HepG2 (cell line): Measurements from ENCODE around the gene TM4SF5. TPM values are rescaled to one million over a fixed set of nuclear protein-coding genes. Genes with fewer than 3 reads are reported as not detected.
A peak's percentile ranks its signal among the peaks of the same experiment; 100 is the strongest.

Source experiments
- HNRNPLL ChIP-seq: fragments of 200-400 bp; formaldehyde crosslinking; IDR thresholded peaks from 2 replicates; pipeline ENCODE4 v1.6.1; 2017; ENCODE audit warnings: mild to moderate bottlenecking, low read depth, low read length; ENCODE audit not compliant: poor library complexity, severe bottlenecking
- MYC ChIP-seq: sonication (generic); formaldehyde crosslinking; IDR thresholded peaks from 2 replicates; pipeline ENCODE4 v1.9.0; 2021; ENCODE audit warnings: missing genetic modification reagents, borderline replicate concordance
- SMYD3 ChIP-seq: sonication (generic); formaldehyde crosslinking; IDR thresholded peaks from 2 replicates; pipeline ENCODE4 v1.8.1; 2023; ENCODE audit warnings: mild to moderate bottlenecking, missing genetic modification reagents
- TP53 ChIP-seq: sonication (generic); formaldehyde crosslinking; conservative IDR thresholded peaks from 2 replicates; pipeline ENCODE4 v1.4.0; 2020; ENCODE audit warnings: missing genetic modification reagents
- ZNF292 ChIP-seq: sonication (generic); formaldehyde crosslinking; IDR thresholded peaks from 2 replicates; pipeline ENCODE4 v1.8.1; 2022; ENCODE audit warnings: mild to moderate bottlenecking, low read depth, missing genetic modification reagents, borderline replicate concordance
- ZNF432 ChIP-seq: sonication (generic); formaldehyde crosslinking; IDR thresholded peaks from 2 replicates; pipeline ENCODE4 v1.5.0; 2020; ENCODE audit warnings: missing genetic modification reagents, mild to moderate bottlenecking, borderline replicate concordance
- ZNF558 ChIP-seq: sonication (generic); formaldehyde crosslinking; IDR thresholded peaks from 2 replicates; pipeline ENCODE4 v1.9.0; 2022; ENCODE audit warnings: mild to moderate bottlenecking, missing genetic modification reagents, borderline replicate concordance
- polyA plus RNA-seq, 8 experiments: library from polyadenylated mRNA; depleted of rRNA in 3 of 8; stranded (reverse) in 7 of 8; unstranded in 1 of 8; fragments of >200 nt; fragmentation: Illumina TruSeq in 4 of 8; extraction: Trizol in 4 of 8; gene quantifications; 2 replicates each; pipeline versions ENCODE4 v1.2.1 to v1.2.3, GENCODE V29; 2011 to 2016; ENCODE audit warnings: low read depth in 4 of 8, missing spikeins in 1 of 8, mixed read lengths in 1 of 8; ENCODE audit not compliant: insufficient read depth in 1 of 8
- total RNA-seq, 5 experiments: library from RNA; depleted of rRNA; stranded (reverse); fragments of >200 nt; fragmentation: Illumina TruSeq; extraction: Trizol; gene quantifications; 2 replicates each; pipeline ENCODE4 v1.2.3, GENCODE V29; 2016; ENCODE audit warnings: low read depth in 1 of 5
- TF ChIP-seq, protein P1 (sequence below): sonication (generic); formaldehyde crosslinking; IDR thresholded peaks from 2 replicates; pipeline ENCODE4 v1.4.0; 2020; ENCODE audit warnings: mild to moderate bottlenecking, missing genetic modification reagents
- TF ChIP-seq, protein P2 (sequence below): sonication (generic); formaldehyde crosslinking; IDR thresholded peaks from 2 replicates; pipeline ENCODE4 v1.5.0; 2020; ENCODE audit warnings: mild to moderate bottlenecking, missing genetic modification reagents, moderate library complexity
- TF ChIP-seq, protein P3 (sequence below): fragments of 450-650 bp; IDR thresholded peaks from 2 replicates; pipeline ENCODE4 v1.6.1; 2017
- TF ChIP-seq, protein P4 (sequence below): sonication (generic); formaldehyde crosslinking; IDR thresholded peaks from 2 replicates; pipeline ENCODE4 v1.4.0; 2020; ENCODE audit warnings: missing genetic modification reagents
- TF ChIP-seq, protein P5 (sequence below): sonication (generic); formaldehyde crosslinking; IDR thresholded peaks from 2 replicates; pipeline ENCODE4 v1.4.0; 2020; ENCODE audit warnings: missing genetic modification reagents, borderline replicate concordance

TM4SF5 gene
- total and polyA plus RNA-seq, 2 of the 13 experiments (the other 11 are each of a cell fraction or from before 2014, with no cell fraction given), result 30.1 to 126 TPM

DNA sequence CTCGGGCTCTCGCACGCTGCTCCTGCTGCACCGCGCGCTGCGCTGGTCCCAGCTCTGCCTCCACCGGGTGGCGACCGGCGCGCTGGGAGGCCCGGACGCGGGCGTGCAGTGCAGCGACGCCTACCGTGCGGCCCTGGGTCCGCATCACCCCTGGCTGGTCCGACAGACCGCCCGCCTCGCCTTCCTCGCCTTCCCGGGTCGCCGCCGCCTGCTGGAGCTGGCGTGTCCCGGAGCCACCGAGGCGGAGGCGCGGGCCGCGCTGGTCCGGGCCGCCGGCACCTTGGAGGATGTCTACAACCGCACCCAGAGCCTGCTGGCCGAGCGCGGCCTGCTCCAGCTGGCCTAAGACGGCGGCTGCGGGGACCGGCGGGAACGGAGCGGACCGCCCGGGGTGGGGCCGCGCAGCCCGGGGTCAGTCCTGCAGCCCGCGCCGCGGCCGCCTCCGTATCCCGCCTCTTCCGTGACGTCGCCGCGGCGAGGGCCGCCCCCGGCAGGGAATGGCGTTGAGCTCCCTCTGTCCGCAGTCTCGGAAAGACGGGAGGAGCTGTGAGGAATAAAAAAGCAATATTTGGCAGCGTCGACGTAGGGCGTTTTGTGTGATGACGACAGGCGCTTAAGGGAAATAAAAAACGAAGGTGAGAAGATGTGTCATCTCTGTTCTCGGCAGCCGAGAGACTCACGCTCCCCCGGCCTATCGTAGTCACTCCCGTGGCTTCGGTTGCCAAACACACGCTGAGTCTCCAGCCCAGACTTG lies 18.4 kb downstream of the TM4SF5 start (continued):
- TF ChIP-seq MYC, result peak; percentile 77
- TF ChIP-seq TP53 (CRISPR knock-in tag), result no peak; the same call in 1 of the 2 replicates
- TF ChIP-seq, protein P1, sequence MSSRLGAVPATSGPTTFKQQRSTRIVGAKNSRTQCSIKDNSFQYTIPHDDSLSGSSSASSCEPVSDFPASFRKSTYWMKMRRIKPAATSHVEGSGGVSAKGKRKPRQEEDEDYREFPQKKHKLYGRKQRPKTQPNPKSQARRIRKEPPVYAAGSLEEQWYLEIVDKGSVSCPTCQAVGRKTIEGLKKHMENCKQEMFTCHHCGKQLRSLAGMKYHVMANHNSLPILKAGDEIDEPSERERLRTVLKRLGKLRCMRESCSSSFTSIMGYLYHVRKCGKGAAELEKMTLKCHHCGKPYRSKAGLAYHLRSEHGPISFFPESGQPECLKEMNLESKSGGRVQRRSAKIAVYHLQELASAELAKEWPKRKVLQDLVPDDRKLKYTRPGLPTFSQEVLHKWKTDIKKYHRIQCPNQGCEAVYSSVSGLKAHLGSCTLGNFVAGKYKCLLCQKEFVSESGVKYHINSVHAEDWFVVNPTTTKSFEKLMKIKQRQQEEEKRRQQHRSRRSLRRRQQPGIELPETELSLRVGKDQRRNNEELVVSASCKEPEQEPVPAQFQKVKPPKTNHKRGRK (CRISPR knock-in tag), result no peak
- no peak for TF ChIP-seq ZNF432 (CRISPR knock-in tag)
- TF ChIP-seq, protein P2, sequence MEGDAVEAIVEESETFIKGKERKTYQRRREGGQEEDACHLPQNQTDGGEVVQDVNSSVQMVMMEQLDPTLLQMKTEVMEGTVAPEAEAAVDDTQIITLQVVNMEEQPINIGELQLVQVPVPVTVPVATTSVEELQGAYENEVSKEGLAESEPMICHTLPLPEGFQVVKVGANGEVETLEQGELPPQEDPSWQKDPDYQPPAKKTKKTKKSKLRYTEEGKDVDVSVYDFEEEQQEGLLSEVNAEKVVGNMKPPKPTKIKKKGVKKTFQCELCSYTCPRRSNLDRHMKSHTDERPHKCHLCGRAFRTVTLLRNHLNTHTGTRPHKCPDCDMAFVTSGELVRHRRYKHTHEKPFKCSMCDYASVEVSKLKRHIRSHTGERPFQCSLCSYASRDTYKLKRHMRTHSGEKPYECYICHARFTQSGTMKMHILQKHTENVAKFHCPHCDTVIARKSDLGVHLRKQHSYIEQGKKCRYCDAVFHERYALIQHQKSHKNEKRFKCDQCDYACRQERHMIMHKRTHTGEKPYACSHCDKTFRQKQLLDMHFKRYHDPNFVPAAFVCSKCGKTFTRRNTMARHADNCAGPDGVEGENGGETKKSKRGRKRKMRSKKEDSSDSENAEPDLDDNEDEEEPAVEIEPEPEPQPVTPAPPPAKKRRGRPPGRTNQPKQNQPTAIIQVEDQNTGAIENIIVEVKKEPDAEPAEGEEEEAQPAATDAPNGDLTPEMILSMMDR (CRISPR knock-in tag), result peak; percentile 84
- TF ChIP-seq, protein P3, sequence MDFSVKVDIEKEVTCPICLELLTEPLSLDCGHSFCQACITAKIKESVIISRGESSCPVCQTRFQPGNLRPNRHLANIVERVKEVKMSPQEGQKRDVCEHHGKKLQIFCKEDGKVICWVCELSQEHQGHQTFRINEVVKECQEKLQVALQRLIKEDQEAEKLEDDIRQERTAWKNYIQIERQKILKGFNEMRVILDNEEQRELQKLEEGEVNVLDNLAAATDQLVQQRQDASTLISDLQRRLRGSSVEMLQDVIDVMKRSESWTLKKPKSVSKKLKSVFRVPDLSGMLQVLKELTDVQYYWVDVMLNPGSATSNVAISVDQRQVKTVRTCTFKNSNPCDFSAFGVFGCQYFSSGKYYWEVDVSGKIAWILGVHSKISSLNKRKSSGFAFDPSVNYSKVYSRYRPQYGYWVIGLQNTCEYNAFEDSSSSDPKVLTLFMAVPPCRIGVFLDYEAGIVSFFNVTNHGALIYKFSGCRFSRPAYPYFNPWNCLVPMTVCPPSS, result no peak
- no peak for TF ChIP-seq SMYD3
- no peak for TF ChIP-seq ZNF292 (CRISPR knock-in tag)
- TF ChIP-seq, protein P4, sequence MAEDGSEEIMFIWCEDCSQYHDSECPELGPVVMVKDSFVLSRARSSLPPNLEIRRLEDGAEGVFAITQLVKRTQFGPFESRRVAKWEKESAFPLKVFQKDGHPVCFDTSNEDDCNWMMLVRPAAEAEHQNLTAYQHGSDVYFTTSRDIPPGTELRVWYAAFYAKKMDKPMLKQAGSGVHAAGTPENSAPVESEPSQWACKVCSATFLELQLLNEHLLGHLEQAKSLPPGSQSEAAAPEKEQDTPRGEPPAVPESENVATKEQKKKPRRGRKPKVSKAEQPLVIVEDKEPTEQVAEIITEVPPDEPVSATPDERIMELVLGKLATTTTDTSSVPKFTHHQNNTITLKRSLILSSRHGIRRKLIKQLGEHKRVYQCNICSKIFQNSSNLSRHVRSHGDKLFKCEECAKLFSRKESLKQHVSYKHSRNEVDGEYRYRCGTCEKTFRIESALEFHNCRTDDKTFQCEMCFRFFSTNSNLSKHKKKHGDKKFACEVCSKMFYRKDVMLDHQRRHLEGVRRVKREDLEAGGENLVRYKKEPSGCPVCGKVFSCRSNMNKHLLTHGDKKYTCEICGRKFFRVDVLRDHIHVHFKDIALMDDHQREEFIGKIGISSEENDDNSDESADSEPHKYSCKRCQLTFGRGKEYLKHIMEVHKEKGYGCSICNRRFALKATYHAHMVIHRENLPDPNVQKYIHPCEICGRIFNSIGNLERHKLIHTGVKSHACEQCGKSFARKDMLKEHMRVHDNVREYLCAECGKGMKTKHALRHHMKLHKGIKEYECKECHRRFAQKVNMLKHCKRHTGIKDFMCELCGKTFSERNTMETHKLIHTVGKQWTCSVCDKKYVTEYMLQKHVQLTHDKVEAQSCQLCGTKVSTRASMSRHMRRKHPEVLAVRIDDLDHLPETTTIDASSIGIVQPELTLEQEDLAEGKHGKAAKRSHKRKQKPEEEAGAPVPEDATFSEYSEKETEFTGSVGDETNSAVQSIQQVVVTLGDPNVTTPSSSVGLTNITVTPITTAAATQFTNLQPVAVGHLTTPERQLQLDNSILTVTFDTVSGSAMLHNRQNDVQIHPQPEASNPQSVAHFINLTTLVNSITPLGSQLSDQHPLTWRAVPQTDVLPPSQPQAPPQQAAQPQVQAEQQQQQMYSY (CRISPR knock-in tag), result peak; percentile 65; the same call in 1 of the 2 replicates
- peak; percentile 37 for TF ChIP-seq HNRNPLL
- TF ChIP-seq, protein P5, sequence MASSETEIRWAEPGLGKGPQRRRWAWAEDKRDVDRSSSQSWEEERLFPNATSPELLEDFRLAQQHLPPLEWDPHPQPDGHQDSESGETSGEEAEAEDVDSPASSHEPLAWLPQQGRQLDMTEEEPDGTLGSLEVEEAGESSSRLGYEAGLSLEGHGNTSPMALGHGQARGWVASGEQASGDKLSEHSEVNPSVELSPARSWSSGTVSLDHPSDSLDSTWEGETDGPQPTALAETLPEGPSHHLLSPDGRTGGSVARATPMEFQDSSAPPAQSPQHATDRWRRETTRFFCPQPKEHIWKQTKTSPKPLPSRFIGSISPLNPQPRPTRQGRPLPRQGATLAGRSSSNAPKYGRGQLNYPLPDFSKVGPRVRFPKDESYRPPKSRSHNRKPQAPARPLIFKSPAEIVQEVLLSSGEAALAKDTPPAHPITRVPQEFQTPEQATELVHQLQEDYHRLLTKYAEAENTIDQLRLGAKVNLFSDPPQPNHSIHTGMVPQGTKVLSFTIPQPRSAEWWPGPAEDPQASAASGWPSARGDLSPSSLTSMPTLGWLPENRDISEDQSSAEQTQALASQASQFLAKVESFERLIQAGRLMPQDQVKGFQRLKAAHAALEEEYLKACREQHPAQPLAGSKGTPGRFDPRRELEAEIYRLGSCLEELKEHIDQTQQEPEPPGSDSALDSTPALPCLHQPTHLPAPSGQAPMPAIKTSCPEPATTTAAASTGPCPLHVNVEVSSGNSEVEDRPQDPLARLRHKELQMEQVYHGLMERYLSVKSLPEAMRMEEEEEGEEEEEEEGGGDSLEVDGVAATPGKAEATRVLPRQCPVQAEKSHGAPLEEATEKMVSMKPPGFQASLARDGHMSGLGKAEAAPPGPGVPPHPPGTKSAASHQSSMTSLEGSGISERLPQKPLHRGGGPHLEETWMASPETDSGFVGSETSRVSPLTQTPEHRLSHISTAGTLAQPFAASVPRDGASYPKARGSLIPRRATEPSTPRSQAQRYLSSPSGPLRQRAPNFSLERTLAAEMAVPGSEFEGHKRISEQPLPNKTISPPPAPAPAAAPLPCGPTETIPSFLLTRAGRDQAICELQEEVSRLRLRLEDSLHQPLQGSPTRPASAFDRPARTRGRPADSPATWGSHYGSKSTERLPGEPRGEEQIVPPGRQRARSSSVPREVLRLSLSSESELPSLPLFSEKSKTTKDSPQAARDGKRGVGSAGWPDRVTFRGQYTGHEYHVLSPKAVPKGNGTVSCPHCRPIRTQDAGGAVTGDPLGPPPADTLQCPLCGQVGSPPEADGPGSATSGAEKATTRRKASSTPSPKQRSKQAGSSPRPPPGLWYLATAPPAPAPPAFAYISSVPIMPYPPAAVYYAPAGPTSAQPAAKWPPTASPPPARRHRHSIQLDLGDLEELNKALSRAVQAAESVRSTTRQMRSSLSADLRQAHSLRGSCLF (CRISPR knock-in tag), result no peak
- peak; percentile 65; the same call in 1 of the 2 replicates for TF ChIP-seq ZNF558 (CRISPR knock-in tag)
